ENCODE data around the gene KDM8.
"Not testable (repeated sequence)": the region's sequence is repeated elsewhere in the genome, so short reads cannot be mapped to it uniquely, and the experiment has no call there.

Gene KDM8

DNA sequence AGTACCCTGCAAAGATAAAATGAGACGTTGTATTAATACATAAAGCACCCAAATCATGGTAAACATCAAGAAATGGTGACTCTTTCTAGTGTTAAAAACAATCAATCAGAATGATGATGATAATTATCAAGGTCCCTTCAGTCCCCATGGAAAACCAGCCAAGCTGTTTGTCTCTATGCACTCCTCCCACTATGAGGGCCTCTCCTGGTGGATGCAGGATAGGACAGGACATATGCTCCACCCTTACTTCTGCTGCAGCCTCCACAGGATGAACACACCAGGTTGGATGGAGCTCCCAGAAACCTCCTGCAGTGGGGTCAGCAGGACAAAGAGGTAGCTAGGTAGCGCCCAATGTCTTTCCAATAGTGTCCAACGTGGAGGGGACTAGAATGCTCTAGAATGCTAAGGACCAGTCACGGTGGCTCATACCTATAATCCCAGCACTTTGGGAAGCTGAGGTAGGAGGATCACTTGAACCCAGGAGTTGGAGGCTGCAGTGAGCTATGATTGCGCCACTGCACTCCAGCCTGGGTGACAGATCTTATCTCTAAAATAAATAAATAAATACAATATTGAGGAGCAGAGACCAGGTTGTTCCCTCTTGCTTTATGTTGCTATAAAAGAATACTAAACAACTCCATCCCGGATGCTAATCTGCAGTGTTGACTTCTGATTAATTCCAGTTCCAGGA lies 9.9 kb upstream of the KDM8 start:
- DNase-seq: no peak

DNA sequence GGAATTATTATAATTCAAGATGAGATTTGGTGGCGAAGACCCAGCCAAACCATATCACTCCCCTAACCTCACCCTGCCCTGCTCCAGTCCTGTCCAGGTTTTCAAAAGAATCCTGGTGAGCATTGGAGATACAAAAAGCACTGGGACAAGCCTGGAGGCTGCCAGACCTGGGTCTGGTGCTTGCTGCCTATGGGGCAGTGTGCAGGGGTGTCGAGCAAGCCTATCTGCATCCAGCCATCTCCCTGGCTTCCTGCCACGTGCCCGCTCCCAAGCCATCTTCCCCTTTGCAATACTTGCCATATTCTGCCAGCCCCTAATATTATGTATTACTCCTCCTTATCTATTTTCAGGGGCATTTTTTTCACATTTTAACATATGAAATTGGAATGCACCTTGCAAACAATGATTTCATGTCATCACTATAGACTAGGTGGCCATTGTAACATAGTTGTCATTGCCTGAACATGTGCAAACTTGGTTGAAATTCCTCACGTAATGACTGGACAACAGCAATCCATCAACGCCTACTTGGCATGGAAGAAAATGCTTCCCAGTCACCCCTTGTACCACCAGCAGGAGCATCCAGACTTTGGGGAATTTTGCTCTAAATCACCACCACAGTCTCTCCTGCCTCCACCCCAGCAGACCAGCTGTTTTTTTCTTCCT lies 8.1 kb upstream of the KDM8 start:
- DNase-seq: no peak

DNA sequence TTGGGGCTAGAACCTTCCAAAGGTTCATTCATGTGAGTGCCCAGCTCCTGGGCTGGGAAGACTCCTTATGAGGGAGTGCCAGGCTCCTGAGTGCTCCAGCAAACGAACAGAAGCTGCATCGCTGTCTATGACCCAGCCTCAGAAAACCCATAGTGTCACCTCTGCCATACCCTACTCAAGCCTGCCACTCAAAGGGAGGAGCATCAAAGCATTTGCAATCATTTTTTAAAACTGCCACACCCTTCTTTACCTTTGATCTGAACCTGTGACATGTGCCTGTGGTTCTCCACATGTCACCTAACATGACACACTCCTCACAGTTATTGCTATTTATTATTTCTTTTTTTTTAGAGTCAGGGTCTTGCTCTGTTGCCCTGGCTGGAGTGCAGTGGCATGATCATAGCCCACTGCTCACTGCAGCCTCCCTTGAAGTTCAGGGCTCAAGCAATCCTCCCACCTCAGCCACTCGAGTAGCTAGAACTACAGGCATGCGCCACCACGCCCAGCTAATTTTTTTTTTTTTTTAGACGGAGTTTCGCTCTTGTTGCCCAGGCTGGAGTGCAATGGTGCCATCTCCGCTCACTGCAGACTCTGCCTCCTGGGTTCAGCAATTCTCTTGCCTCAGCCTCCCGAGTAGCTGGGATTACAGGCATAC lies 7.3 kb upstream of the KDM8 start:
- no peak for DNase-seq

DNA sequence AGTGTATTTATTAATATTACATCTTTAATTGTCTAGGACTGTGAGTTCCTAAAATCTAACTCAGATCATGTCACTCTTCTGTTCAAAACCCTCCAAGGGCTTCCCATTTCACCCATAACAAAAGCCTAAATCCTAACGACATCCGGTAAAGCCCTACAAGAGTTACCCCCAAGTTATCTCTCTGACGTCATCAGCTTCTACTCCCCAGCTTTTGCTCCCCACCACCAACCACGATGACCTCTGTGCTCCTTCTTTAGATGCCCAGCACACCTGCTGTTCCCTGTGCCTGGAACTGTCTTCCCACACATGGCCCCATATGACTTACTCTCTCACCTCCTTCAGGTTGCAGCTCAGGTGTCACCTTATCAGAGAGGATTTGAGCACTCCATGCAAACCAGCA lies 6.3 kb upstream of the KDM8 start:
- DNase-seq: no peak

GRCh38 chr16:27198451-27199234 lies 4.7 kb upstream of the KDM8 start:
- no peak for DNase-seq

GRCh38 chr16:27199235-27199586 lies 4.1 kb upstream of the KDM8 start:
- no peak for DNase-seq

DNA sequence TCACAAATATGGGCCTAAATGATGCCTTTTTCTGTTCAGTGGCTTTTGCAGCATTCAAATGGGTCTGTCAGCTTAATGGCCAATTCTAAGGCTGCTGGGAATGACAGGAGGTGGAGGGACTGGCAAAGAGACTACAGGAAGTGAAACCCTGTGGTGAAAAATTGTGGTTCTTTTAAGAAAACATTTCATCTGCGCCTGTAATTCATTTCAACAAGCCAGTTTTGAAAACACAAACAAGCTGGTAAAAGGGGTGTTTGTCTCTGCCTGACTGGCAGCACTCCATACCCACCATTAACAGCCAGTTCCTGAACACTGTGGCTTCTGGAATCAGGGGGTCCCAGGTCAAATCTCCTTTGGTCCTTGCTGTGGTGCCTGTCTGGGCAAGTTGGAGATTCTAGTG lies 3.6 kb upstream of the KDM8 start:
- no peak for DNase-seq

DNA sequence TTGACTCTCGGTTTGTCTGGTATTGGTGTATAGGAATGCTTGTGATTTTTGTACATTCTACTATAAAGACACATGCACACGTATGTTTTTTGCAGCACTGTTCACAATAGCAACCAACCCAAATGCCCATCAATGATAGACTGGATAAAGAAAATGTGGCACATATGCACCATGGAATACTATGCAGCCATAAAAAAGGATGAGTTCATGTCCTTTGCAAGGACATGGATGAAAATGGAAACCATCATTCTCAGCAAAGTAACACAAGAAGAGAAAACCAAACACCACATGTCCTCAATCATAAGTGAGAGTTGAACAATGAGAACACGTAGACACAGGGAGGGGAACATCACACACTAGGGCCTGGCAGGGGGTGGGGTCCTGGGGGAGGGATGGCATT lies 2.4 kb upstream of the KDM8 start:
- not testable (repeated sequence) for DNase-seq

- no peak for DNase-seq
Measured at GRCh38 chr16:27202923-27203506, 311 bp upstream of the KDM8 start.

- no peak for DNase-seq
Measured at GRCh38 chr16:27204312-27204915, 1.1 kb downstream of the KDM8 start.

DNA sequence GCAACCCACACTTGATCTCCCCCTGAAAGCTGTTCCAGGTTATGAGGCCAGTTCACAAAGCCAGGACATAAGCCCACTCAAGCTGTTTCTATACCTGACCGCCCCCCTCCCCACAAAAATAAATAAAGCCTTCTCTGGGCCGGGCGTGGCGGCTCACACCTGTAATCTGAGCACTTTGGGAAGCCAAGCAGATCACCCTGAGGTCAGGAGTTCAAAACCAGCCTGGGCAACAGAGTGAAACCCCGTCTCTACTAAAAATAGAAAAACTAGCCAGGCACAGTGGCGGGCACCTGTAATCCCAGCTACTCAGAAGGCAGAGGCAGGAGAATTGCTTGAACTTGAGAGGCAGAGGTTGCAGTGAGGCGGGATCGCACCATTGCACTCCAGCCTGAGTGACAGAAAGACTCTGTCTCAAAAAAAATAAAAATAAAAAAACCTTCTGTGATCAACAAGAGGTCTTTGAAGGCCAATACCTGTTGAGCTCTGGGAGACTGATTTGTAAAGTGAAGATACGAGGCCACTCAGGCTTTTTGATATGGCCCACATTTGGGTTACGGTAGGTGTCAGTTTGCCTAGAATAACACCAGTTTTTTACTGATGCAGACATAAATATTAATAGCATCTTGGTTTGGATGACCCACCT lies 2.2 kb downstream of the KDM8 start:
- no peak for DNase-seq

DNA sequence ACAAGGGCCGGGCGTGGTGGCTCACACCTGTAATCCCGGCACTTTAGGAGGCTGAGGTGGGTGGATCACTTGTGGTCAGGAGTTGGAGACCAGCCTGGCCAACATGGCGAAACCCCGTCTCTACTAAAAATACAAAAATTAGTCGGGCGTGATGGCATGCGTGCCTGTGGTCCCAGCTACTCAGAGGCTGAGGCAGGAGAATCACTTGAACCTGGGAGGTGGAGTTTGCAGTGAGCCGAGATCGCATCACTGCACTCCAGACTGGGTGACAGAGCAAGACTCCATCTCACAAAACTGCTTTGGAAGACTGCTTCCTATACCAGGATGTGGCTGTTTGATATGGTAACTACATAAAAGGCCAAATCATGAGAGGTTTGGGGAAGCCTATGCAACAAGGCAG lies 3.8 kb downstream of the KDM8 start:
- DNase-seq: not testable (repeated sequence)

GRCh38 chr16:27208081-27208680 lies 4.9 kb downstream of the KDM8 start:
- DNase-seq: no peak

GRCh38 chr16:27208796-27209195 lies 5.5 kb downstream of the KDM8 start:
- no peak for DNase-seq

DNA sequence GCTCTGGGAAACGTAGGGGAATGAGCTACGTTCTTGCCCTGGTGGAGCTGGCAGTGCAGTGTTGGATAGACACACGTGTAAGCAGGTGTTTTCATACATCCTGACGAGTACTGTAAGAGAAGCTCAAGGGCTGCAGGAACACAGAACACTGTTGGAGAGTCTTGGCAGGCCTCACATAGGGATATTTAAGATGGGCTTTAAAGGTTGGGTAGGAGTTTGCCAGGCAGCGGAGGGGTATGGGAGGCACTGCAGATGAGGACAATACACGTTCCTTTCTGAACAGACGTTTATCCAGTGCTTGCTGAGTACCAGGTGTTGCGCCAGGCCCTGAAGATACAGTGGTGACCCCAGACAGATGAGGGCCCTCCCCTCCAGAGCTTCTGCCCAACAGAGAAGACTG lies 6.3 kb downstream of the KDM8 start:
- no peak for DNase-seq

- DNase-seq: no peak
Measured at GRCh38 chr16:27210174-27210573, 6.8 kb downstream of the KDM8 start.

GRCh38 chr16:27211026-27211425 lies 7.7 kb downstream of the KDM8 start:
- DNase-seq: no peak

- no peak for DNase-seq
Measured at GRCh38 chr16:27214084-27214961, 11.0 kb downstream of the KDM8 start.

DNA sequence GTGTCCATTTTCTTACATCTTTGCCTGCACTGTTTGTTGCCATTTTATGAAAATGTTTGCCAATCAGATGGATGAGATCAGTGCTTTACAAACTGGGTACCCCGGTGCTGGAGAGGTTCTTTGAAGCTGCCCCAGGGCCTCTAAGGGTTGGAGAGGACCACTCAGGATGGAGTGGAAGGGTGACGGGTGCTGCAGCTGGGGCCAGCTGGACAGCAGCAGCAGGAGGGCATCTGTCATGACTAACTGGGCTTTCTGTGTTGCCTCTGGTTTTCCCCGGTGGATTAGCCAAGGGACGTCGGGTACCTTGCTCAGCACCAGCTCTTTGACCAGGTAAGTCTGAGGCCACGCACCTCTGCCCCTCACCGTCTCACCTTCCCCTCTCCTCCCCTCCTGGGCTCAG lies 12.3 kb downstream of the KDM8 start:
- DNase-seq: no peak

- DNase-seq: no peak
Measured at GRCh38 chr16:27216297-27216885, 13.1 kb downstream of the KDM8 start.

Measured in right hindlimb (tissue), 1 donor.